GM06990 (cell line): ENCODE results near the gene STAM.

ENCODE experiments used
- DNase-seq: peaks from one replicate; pipeline ENCODE4 v3.0.0-alpha.2; 2011; ENCODE audit not compliant: insufficient read length; ENCODE audit errors: extremely low read depth
- H3K27me3 ChIP-seq: replicated peaks from 2 replicates; pipeline ENCODE4 v1.6.0; 2011; ENCODE audit warnings: low read length; ENCODE audit not compliant: control insufficient read depth, insufficient read depth
- H3K36me3 ChIP-seq: 2 replicates; pipeline ENCODE4 v1.5.1; 2011; ENCODE audit warnings: low read length; ENCODE audit not compliant: control insufficient read depth, insufficient read depth
- H3K4me3 ChIP-seq: replicated peaks from 2 replicates; pipeline ENCODE4 v1.5.1; 2011; ENCODE audit warnings: low read depth, mild to moderate bottlenecking, control low read depth, low read length
- TF ChIP-seq, protein P1 (sequence below): IDR thresholded peaks from 2 replicates; pipeline ENCODE4 v1.5.1; 2011; ENCODE audit warnings: low read length, control low read depth, mild to moderate bottlenecking, inconsistent platforms; ENCODE audit not compliant: insufficient read depth, poor library complexity, severe bottlenecking

STAM gene

DNA sequence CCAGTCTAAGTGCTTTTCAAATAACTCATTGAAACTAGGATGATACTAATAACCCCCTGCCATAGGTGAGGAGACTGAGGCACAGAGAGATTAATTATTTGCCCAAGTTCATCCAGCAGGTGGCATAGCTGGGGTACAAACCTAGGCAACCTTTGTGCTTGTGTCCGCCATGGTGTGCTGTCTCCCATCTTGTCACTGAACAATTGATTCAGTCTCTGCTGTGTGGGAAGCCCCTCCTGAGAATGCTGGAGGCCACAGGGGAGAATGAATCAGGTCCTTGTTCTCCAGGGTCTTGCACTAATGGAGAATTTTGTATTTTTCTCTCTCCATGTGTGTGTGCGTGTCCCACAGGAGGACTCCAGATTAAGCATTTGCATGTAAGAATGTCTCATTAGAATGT, 92.3 kb downstream of the STAM start:
- Histone ChIP-seq H3K4me3 (no peak overlapping the region), H3K27me3 (no peaks in the 10 kb centered on the region), H3K36me3 (no peaks in the 10 kb centered on the region)
- TF ChIP-seq, protein P1, sequence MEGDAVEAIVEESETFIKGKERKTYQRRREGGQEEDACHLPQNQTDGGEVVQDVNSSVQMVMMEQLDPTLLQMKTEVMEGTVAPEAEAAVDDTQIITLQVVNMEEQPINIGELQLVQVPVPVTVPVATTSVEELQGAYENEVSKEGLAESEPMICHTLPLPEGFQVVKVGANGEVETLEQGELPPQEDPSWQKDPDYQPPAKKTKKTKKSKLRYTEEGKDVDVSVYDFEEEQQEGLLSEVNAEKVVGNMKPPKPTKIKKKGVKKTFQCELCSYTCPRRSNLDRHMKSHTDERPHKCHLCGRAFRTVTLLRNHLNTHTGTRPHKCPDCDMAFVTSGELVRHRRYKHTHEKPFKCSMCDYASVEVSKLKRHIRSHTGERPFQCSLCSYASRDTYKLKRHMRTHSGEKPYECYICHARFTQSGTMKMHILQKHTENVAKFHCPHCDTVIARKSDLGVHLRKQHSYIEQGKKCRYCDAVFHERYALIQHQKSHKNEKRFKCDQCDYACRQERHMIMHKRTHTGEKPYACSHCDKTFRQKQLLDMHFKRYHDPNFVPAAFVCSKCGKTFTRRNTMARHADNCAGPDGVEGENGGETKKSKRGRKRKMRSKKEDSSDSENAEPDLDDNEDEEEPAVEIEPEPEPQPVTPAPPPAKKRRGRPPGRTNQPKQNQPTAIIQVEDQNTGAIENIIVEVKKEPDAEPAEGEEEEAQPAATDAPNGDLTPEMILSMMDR = no peak
- DNase-seq = no peak

GRCh38 chr10:17737027-17737965, 93.3 kb downstream of the STAM start:
- H3K36me3 ChIP-seq = no peaks in the 10 kb centered on the region
- no peak overlapping the region for H3K4me3 ChIP-seq
- TF ChIP-seq, protein P1 = peak; percentile 54
- no peak for DNase-seq
- H3K27me3 ChIP-seq = no peaks in the 10 kb centered on the region

DNA sequence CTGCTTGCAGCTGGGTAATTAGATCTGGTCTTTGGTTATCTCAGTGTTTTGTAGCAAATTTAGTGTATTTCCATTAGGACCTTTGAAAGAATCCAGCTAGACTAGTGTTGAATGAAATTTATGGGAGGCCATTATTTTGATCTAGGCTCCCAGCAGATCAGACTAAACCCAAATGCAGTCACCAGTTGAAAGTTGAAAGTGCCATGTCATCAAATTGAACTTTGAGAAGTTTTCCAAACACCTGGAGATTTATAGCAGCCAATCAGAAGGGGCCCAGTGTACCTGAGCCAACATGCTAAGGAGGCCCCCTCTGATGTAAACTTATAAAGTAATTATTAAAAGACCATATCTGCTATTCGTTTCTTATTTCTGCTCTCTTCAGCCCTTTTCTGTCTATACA, 96.7 kb downstream of the STAM start:
- Histone ChIP-seq H3K36me3 (no peaks in the 10 kb centered on the region), H3K4me3 (no peak overlapping the region), H3K27me3 (no peaks in the 10 kb centered on the region)
- TF ChIP-seq, protein P1 = no peak
- DNase-seq = no peak

GRCh38 chr10:17742918-17743317, 99.0 kb downstream of the STAM start:
- TF ChIP-seq, protein P1 = peak; percentile 80
- peak; percentile 38 for DNase-seq
- Histone ChIP-seq H3K27me3 (no peaks in the 10 kb centered on the region), H3K36me3 (no peaks in the 10 kb centered on the region), H3K4me3 (peak overlapping the region; percentile 43; the same call in 1 of the 2 replicates)

DNA sequence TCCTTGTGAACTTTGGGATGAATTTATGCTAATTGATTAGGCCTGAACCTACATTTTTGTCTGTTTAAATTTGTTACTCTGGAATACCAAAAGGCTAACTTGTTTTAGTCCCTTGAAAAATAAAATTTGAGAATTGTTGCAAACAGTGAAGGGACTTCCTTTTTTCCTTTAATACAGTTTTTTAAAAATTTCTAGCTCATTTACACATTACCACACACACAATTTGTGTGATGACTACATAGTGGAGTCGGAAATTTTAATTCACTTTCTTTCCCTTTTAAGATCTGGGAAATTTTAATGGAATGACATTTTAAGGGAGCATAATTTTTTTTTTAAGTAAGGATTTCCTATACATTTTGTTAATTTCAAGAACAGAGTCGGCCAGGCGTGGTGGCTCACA, 99.5 kb downstream of the STAM start:
- H3K36me3 ChIP-seq = no peaks in the 10 kb centered on the region
- TF ChIP-seq, protein P1 = no peak
- no peaks in the 10 kb centered on the region; the same call in 1 of the 2 replicates for H3K27me3 ChIP-seq
- DNase-seq = no peak
- no peak overlapping the region for H3K4me3 ChIP-seq
